ENCODE results near the gene SGMS2.

- TF ChIP-seq, protein P1, sequence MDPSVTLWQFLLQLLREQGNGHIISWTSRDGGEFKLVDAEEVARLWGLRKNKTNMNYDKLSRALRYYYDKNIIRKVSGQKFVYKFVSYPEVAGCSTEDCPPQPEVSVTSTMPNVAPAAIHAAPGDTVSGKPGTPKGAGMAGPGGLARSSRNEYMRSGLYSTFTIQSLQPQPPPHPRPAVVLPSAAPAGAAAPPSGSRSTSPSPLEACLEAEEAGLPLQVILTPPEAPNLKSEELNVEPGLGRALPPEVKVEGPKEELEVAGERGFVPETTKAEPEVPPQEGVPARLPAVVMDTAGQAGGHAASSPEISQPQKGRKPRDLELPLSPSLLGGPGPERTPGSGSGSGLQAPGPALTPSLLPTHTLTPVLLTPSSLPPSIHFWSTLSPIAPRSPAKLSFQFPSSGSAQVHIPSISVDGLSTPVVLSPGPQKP (CRISPR knock-in tag; IDR thresholded peaks at IDR 0.05) = no peak
- TF ChIP-seq TAF1 (IDR thresholded peaks at IDR 0.05; ENCODE audit: control insufficient read depth, extremely low read depth, insufficient read depth, low read length, severe bottlenecking) = no peak
- TF ChIP-seq CBX5 (IDR thresholded peaks at IDR 0.05; ENCODE audit: borderline replicate concordance, low read depth) = no peak
- TF ChIP-seq, protein P2, sequence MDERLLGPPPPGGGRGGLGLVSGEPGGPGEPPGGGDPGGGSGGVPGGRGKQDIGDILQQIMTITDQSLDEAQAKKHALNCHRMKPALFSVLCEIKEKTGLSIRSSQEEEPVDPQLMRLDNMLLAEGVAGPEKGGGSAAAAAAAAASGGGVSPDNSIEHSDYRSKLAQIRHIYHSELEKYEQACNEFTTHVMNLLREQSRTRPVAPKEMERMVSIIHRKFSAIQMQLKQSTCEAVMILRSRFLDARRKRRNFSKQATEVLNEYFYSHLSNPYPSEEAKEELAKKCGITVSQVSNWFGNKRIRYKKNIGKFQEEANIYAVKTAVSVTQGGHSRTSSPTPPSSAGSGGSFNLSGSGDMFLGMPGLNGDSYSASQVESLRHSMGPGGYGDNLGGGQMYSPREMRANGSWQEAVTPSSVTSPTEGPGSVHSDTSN (CRISPR knock-in tag; IDR thresholded peaks at IDR 0.05; ENCODE audit: low read depth) = no peak
- TF ChIP-seq, protein P2 (tag; conservative IDR thresholded peaks at IDR 0.05; ENCODE audit: low read depth) = no peak
- TF ChIP-seq, protein P3, sequence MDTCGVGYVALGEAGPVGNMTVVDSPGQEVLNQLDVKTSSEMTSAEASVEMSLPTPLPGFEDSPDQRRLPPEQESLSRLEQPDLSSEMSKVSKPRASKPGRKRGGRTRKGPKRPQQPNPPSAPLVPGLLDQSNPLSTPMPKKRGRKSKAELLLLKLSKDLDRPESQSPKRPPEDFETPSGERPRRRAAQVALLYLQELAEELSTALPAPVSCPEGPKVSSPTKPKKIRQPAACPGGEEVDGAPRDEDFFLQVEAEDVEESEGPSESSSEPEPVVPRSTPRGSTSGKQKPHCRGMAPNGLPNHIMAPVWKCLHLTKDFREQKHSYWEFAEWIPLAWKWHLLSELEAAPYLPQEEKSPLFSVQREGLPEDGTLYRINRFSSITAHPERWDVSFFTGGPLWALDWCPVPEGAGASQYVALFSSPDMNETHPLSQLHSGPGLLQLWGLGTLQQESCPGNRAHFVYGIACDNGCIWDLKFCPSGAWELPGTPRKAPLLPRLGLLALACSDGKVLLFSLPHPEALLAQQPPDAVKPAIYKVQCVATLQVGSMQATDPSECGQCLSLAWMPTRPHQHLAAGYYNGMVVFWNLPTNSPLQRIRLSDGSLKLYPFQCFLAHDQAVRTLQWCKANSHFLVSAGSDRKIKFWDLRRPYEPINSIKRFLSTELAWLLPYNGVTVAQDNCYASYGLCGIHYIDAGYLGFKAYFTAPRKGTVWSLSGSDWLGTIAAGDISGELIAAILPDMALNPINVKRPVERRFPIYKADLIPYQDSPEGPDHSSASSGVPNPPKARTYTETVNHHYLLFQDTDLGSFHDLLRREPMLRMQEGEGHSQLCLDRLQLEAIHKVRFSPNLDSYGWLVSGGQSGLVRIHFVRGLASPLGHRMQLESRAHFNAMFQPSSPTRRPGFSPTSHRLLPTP (IDR thresholded peaks at IDR 0.05; ENCODE audit: borderline replicate concordance, extremely low read depth, insufficient read length) = no peak
These were observed 110.5 kb downstream of the SGMS2 start for GRCh38 chr4:107935246-107935645.
